HL-60 (cell line): Measurements from ENCODE around the gene HTR2A.

Experiments
- CTCF ChIP-seq: IDR thresholded peaks from one replicate; pipeline ENCODE4 v1.5.1; 2011; ENCODE audit warnings: low read length, control low read depth, inconsistent platforms; ENCODE audit not compliant: insufficient read depth
- GABPA ChIP-seq: IDR thresholded peaks from 2 replicates; pipeline ENCODE4 v1.6.1; 2012; ENCODE audit warnings: low read depth
- POLR2AphosphoS5 ChIP-seq: IDR thresholded peaks from 2 replicates; pipeline ENCODE4 v1.6.1; 2012; ENCODE audit warnings: low read depth
- SPI1 ChIP-seq: IDR thresholded peaks from 2 replicates; pipeline ENCODE4 v1.6.1; 2012; ENCODE audit warnings: low read depth, mild to moderate bottlenecking, borderline replicate concordance
- TF ChIP-seq, protein P1 (sequence below): IDR thresholded peaks from 2 replicates; pipeline ENCODE4 v1.6.1; 2012; ENCODE audit warnings: low read depth; ENCODE audit not compliant: insufficient replicate concordance

DNA sequence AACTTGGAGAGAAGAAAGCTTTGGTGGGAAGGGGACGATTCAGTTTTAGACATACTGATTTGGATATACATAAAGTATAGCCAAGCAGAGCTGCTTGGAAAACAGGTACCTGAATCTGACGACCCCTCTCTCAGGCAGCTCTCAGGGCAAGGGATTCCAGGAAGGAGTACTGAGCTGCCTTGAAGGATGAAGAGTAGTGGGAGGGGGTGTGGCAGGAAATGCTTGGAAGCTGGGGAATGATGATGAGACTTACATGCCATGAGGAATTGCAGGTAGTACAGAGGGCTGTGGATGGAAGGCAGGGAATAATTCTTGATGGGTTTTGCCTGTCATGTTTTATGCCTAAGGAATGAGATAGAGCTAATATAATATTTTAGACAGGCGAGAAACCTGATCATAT is 38.7 kb downstream of the HTR2A start:
- TF ChIP-seq POLR2AphosphoS5: no peak
- TF ChIP-seq, protein P1, sequence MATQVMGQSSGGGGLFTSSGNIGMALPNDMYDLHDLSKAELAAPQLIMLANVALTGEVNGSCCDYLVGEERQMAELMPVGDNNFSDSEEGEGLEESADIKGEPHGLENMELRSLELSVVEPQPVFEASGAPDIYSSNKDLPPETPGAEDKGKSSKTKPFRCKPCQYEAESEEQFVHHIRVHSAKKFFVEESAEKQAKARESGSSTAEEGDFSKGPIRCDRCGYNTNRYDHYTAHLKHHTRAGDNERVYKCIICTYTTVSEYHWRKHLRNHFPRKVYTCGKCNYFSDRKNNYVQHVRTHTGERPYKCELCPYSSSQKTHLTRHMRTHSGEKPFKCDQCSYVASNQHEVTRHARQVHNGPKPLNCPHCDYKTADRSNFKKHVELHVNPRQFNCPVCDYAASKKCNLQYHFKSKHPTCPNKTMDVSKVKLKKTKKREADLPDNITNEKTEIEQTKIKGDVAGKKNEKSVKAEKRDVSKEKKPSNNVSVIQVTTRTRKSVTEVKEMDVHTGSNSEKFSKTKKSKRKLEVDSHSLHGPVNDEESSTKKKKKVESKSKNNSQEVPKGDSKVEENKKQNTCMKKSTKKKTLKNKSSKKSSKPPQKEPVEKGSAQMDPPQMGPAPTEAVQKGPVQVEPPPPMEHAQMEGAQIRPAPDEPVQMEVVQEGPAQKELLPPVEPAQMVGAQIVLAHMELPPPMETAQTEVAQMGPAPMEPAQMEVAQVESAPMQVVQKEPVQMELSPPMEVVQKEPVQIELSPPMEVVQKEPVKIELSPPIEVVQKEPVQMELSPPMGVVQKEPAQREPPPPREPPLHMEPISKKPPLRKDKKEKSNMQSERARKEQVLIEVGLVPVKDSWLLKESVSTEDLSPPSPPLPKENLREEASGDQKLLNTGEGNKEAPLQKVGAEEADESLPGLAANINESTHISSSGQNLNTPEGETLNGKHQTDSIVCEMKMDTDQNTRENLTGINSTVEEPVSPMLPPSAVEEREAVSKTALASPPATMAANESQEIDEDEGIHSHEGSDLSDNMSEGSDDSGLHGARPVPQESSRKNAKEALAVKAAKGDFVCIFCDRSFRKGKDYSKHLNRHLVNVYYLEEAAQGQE: no peak
- TF ChIP-seq CTCF: no peak
- TF ChIP-seq GABPA: no peak
- TF ChIP-seq SPI1: no peak
